ENCODE data around the gene SLC22A5. TPM values are rescaled to one million over a fixed set of nuclear protein-coding genes. Genes with fewer than 3 reads are reported as not detected.

Gene SLC22A5
- total and polyA plus RNA-seq, 2 donors (not counting 1 experiment from before 2014, with no cell fraction given) = 5.7 to 12.9 TPM

DNA sequence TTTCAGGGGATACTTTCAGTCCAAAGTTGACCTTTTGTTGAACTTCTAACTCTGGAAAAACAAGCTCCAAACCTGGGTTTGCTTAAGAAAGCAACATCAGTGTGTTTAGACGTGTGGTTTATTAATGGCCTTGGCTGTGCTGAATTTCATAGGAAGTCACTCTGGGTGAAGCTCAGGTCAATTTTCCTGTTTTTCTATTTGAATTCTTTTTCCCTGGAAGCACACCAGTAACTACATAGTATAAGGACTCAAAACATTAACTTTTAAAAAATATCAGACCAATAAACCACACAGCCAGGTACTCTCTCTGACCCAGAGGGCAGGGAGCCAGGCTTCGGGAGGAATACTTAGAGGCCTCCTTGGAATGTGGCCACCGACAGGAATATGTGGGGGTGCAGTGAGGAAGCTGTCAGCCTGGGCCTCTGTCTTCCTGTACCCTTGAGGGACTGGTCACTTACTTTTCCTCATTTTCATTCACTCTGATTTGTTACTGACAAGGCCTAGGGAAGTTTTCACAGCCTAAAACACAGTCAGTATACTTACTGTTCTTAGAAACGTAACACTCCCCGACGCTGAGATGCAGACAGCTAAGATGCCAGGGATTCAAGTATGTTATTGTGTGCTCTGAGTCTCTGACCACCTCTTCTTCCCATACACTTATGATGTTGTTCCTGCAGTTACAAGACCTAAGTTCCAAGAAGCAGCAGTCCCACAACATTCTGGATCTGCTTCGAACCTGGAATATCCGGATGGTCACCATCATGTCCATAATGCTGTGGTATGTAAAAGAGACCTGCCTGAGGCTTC is 18.9 kb downstream of the SLC22A5 start:
- Histone ChIP-seq H3K9me3 (ENCODE audit: control extremely low read depth in 1 of 3, control insufficient read depth in 2 of 3, insufficient read depth in 1 of 3, low read length in 2 of 3) (no peaks in the 10 kb centered on the region), H3K4me1 (ENCODE audit: control insufficient read depth in 2 of 2, insufficient read depth in 2 of 2, low read length in 2 of 2) (peaks cover 15 to 18% of the 10 kb centered on the region in 2 donors), H2AFZ (ENCODE audit: insufficient read depth, low read depth, low read length, poor library complexity, severe bottlenecking) (no peak overlapping the region), H3K9ac (ENCODE audit: low read length) (no peak overlapping the region), H3K27me3 (replicated peaks in 1 of 4; ENCODE audit: control extremely low read depth in 1 of 4, control insufficient read depth in 3 of 4, insufficient read depth in 4 of 4, low read length in 3 of 4) (no peaks in the 10 kb centered on the region), H3K27ac (ENCODE audit: low read length in 2 of 2) (no peak overlapping the region), H4K20me1 (ENCODE audit: control insufficient read depth, insufficient read depth, low read length, poor library complexity, severe bottlenecking) (no peaks in the 10 kb centered on the region), H3K4me2 (replicated peaks; ENCODE audit: low read depth, low read length, poor library complexity, severe bottlenecking) (no peak overlapping the region), H3K79me2 (ENCODE audit: control insufficient read depth, insufficient read depth, low read length) (no peaks in the 10 kb centered on the region), H3K4me3 (ENCODE audit: control extremely low read depth in 1 of 5, extremely low read depth in 1 of 5, insufficient read depth in 1 of 5, low read depth in 2 of 5, low read length in 4 of 5) (no peak overlapping the region), H3K36me3 (replicated peaks in 1 of 2; ENCODE audit: control extremely low read depth in 1 of 2, control insufficient read depth in 1 of 2, extremely low read depth in 1 of 2, insufficient read depth in 2 of 2, low read length in 1 of 2) (no peaks in the 10 kb centered on the region)
- H3K4me1 Mint-ChIP-seq = peaks cover 24% of the 10 kb centered on the region
- TF ChIP-seq, protein P1, sequence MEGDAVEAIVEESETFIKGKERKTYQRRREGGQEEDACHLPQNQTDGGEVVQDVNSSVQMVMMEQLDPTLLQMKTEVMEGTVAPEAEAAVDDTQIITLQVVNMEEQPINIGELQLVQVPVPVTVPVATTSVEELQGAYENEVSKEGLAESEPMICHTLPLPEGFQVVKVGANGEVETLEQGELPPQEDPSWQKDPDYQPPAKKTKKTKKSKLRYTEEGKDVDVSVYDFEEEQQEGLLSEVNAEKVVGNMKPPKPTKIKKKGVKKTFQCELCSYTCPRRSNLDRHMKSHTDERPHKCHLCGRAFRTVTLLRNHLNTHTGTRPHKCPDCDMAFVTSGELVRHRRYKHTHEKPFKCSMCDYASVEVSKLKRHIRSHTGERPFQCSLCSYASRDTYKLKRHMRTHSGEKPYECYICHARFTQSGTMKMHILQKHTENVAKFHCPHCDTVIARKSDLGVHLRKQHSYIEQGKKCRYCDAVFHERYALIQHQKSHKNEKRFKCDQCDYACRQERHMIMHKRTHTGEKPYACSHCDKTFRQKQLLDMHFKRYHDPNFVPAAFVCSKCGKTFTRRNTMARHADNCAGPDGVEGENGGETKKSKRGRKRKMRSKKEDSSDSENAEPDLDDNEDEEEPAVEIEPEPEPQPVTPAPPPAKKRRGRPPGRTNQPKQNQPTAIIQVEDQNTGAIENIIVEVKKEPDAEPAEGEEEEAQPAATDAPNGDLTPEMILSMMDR (IDR thresholded peaks at IDR 0.05) = no peak
- TF ChIP-seq EZH2 (IDR thresholded peaks at IDR 0.05; ENCODE audit: borderline replicate concordance, insufficient read depth, low read depth, low read length, poor library complexity, severe bottlenecking) = no peak
- ATAC-seq (ENCODE audit: low read depth) (no peak), DNase-seq (no peak)
- H3K9me3 Mint-ChIP-seq (ENCODE audit: insufficient read depth) = no peaks in the 10 kb centered on the region
- no peaks in the 10 kb centered on the region for H3K27me3 Mint-ChIP-seq
- CTCF ChIA-PET = interaction anchor here (1.0 to 19.9 kb wide), 11 partner anchors 22 to 495 kb away, joined by 3 to 528 read pairs (median 22); partner anchors contain the start of gene IRF1
- WGBS (ENCODE audit: insufficient coverage) = 93% methylated on average over 3 of the region's 8 CpGs
- H3K4me3 Mint-ChIP-seq = no peak overlapping the region
- intact Hi-C loops (cut with micrococcal nuclease) = loop anchor here (5.0 kb wide), 2 partner anchors 479 to 1479 kb away; partner anchors contain the start of genes GDF9 and UQCRQ
- POLR2A ChIA-PET = interaction anchor here (0.7 to 1.2 kb wide), 2 partner anchors 23 to 662 kb away, joined by 3 read pairs; no protein-coding TSS in a partner anchor
- H3K27ac Mint-ChIP-seq = no peak overlapping the region

DNA sequence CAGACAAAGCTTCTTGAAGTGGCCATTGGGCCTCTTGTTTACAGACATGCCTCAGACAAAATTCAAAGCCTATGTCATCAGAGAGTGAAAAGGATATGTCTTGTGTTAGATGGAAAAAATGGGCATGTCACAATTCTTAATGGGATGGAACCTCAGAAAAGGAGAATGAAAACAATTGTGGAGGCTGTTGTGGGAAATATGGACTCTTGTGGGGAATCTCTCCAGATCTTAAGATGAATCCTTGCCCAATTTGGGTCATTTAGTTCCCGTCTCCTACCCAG is 19.5 kb downstream of the SLC22A5 start:
- Histone ChIP-seq H3K27me3 (replicated peaks in 1 of 4; ENCODE audit: control extremely low read depth in 1 of 4, control insufficient read depth in 3 of 4, insufficient read depth in 4 of 4, low read length in 3 of 4) (no peaks in the 10 kb centered on the region), H3K9ac (ENCODE audit: low read length) (no peak overlapping the region), H3K4me2 (replicated peaks; ENCODE audit: low read depth, low read length, poor library complexity, severe bottlenecking) (no peak overlapping the region), H2AFZ (ENCODE audit: insufficient read depth, low read depth, low read length, poor library complexity, severe bottlenecking) (no peak overlapping the region), H3K79me2 (ENCODE audit: control insufficient read depth, insufficient read depth, low read length) (no peaks in the 10 kb centered on the region), H3K4me3 (ENCODE audit: control extremely low read depth in 1 of 5, extremely low read depth in 1 of 5, insufficient read depth in 1 of 5, low read depth in 2 of 5, low read length in 4 of 5) (no peak overlapping the region), H3K9me3 (ENCODE audit: control extremely low read depth in 1 of 3, control insufficient read depth in 2 of 3, insufficient read depth in 1 of 3, low read length in 2 of 3) (no peaks in the 10 kb centered on the region), H3K27ac (ENCODE audit: low read length in 2 of 2) (no peak overlapping the region), H3K4me1 (ENCODE audit: control insufficient read depth in 2 of 2, insufficient read depth in 2 of 2, low read length in 2 of 2) (peaks cover 15 to 18% of the 10 kb centered on the region in 2 donors), H3K36me3 (replicated peaks in 1 of 2; ENCODE audit: control extremely low read depth in 1 of 2, control insufficient read depth in 1 of 2, extremely low read depth in 1 of 2, insufficient read depth in 2 of 2, low read length in 1 of 2) (no peaks in the 10 kb centered on the region), H4K20me1 (ENCODE audit: control insufficient read depth, insufficient read depth, low read length, poor library complexity, severe bottlenecking) (no peaks in the 10 kb centered on the region)
- no peak for DNase-seq
- POLR2A ChIA-PET = interaction anchor here (1.2 kb wide), 1 partner anchor 22 kb away, joined by 3 read pairs; no protein-coding TSS in a partner anchor
- peaks cover 29% of the 10 kb centered on the region for H3K4me1 Mint-ChIP-seq
- 100% methylated on average over 1 of the region's 1 CpG for WGBS (ENCODE audit: insufficient coverage)
- no peak for ATAC-seq (ENCODE audit: low read depth)
- H3K27me3 Mint-ChIP-seq = no peaks in the 10 kb centered on the region
- no peak overlapping the region for H3K4me3 Mint-ChIP-seq
- no peak overlapping the region for H3K27ac Mint-ChIP-seq
- intact Hi-C loops (cut with micrococcal nuclease) = loop anchor here (5.0 kb wide), 2 partner anchors 478 to 1478 kb away; partner anchors contain the start of genes GDF9 and UQCRQ
- CTCF ChIA-PET = interaction anchor here (1.0 to 19.9 kb wide), 6 partner anchors 22 to 112 kb away, joined by 3 to 528 read pairs (median 32); partner anchors contain the start of gene IRF1
- H3K9me3 Mint-ChIP-seq (ENCODE audit: insufficient read depth) = no peaks in the 10 kb centered on the region
- TF ChIP-seq, protein P1 (IDR thresholded peaks at IDR 0.05) = no peak
- TF ChIP-seq EZH2 (IDR thresholded peaks at IDR 0.05; ENCODE audit: borderline replicate concordance, insufficient read depth, low read depth, low read length, poor library complexity, severe bottlenecking) = no peak
